Vagina (tissue), 2 donors: ENCODE data around the gene ZCCHC7.

Experiments used
- CTCF ChIP-seq, 3 experiments: fragments of 450-650 bp in 2 of 3; fragments of 200-600 bp in 1 of 3; sonication (generic) in 1 of 3; IDR thresholded peaks; one replicate each; pipeline ENCODE4 v1.5.1; 2017 to 2019; ENCODE audit warnings: antibody characterized with exemption in 3 of 3, mild to moderate bottlenecking in 2 of 3, moderate library complexity in 2 of 3
- POLR2A ChIP-seq, 2 donors: fragments of 450-650 bp; IDR thresholded peaks; one replicate each; pipeline ENCODE4 v1.6.1; 2017; ENCODE audit warnings: antibody characterized with exemption in 2 of 2, mild to moderate bottlenecking in 2 of 2, moderate library complexity in 2 of 2
- POLR2AphosphoS5 ChIP-seq, 2 donors: sonication (generic); formaldehyde crosslinking; IDR thresholded peaks; one replicate each; pipeline ENCODE4 v1.9.0; 2017; ENCODE audit warnings: antibody characterized with exemption in 2 of 2, mild to moderate bottlenecking in 2 of 2, low read depth in 1 of 2; ENCODE audit not compliant: insufficient read depth in 1 of 2

- TF ChIP-seq CTCF (IDR thresholded peaks at IDR 0.05): no peak
- no peak for TF ChIP-seq POLR2AphosphoS5 (IDR thresholded peaks at IDR 0.05; ENCODE audit: insufficient read depth in 1 of 2, low read depth in 1 of 2)
- no peak for TF ChIP-seq POLR2A (IDR thresholded peaks at IDR 0.05)
Observed at GRCh38 chr9:37333288-37333687, 212.9 kb downstream of the ZCCHC7 start.
